LoVo (cell line): Measurements from ENCODE around the gene FARS2.
"Not testable (repeated sequence)": the region's sequence is repeated elsewhere in the genome, so short reads cannot be mapped to it uniquely, and the experiment has no call there.

Experiments
- DNase-seq: peaks from one replicate; pipeline ENCODE4 v3.0.0-alpha.2; 2016; ENCODE audit warnings: low spot score

Gene FARS2

DNA sequence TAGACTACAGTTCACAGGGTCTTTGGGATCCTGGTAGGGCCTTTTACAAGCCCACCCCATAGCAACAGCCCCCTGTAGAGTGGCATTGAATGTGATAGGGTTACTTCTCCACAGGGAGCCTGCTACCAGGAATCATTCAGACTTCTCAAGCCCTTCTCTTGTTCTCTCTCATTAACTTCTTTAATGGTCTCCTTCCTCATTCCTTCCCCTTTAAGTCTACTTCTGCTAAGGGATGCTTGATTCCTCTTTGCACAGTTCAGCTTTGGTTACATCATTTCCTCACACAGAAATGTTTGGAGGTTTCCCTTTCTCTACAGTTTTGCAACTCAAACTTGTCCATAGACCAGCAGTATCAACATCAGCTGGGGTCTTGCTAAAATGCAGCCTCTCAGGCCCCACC is 437.8 kb downstream of the FARS2 start:
- DNase-seq, result not testable (repeated sequence)

DNA sequence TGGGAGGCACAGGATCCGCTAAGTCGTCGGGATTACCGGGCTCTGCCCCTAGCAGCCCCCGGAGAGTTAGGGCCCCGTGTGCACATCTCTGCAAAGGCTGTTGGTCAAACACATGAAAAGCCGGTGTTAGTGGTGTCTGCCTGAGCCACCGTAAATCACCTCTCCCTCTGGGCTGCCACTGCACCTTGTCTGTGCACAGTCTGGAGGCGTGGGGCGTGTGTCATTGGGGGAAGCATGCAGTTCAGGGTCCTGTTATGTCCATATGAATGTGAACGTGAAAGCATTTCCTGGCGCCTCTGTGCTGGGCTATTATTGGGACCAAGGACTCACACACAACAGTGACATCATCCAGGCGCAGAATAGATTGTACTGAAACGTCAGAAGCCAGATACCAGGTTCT is 439.9 kb downstream of the FARS2 start:
- DNase-seq, result no peak

DNA sequence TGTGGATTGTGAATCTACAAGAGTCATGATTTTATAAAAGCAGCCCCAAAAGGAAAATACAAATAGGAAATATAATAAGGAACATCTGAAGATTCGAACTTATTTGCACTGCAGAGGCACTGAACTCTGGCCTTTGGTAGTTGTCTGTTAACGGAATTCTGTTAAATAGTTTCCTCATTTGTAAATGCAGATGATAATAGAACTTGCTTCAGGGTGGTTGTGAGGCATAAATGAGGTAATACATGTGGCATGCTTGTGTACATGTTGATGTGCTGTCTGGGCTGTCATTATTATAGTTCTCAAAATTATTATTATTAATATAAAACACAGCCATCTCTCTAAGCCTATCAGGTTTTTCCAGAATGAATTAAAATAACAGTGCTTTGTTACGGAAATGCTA is 443.4 kb downstream of the FARS2 start:
- no peak for DNase-seq

DNA sequence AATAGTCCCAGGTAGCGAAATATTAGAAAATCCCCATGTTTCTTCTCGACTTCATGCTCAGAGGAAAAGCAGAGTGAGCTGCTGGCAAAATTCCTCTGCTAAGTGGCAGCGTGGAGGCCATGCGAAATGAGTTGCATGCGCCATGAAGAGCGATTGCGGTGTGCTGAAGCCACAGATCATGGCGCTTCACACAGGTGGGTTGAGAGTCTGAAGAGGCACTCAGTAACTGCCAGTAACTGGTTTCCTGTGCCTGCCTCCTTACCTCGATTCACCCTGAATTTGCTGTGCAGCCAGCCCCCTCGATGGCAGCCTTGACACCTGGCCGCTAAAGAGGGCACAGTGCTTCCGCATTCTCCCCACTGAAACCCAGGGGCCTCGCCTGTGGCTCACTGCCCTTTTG is 443.9 kb downstream of the FARS2 start:
- DNase-seq, result no peak

DNA sequence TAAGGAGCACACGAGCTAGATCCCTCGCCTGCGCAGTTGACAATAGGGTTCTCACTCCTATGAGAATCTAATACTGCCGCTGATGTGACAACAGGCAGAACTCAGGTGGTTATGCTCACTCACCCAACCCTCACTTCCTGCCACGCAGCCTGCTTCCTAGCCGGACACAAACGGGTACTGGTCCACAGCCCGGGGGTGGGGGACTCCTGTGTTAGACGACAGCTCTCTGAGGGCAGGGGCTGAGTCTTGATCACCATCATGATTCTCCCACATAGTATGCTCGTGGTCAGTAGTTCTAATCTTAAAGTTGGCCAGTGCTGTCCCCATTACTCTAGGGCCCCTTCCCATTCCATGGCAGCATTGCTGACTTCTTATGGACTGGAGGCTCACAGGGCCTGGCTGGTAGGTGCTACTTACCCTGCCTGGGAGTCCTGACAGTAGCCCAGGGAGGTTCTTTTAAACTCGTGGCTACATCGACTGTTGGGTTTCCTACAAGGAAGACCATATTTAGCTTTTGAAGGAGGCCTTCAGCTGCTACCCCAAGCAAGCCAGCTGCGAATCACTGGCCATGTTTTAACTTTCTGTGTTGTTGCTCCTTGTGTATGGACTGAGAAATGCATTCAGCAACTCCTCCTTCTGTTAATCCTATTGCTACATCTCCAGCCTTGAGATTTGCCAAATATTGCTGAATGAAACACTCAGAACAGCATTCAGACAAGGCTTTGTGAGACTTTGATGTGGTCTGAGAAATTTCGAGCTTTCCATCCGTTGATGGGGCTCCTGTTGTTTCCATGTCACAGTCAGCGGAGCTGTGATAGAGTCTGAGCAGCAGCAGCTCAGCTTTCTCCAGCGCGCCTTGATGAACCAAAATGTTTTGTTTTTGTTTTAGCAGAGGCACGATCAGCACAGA is 445.1 kb downstream of the FARS2 start:
- no peak for DNase-seq

DNA sequence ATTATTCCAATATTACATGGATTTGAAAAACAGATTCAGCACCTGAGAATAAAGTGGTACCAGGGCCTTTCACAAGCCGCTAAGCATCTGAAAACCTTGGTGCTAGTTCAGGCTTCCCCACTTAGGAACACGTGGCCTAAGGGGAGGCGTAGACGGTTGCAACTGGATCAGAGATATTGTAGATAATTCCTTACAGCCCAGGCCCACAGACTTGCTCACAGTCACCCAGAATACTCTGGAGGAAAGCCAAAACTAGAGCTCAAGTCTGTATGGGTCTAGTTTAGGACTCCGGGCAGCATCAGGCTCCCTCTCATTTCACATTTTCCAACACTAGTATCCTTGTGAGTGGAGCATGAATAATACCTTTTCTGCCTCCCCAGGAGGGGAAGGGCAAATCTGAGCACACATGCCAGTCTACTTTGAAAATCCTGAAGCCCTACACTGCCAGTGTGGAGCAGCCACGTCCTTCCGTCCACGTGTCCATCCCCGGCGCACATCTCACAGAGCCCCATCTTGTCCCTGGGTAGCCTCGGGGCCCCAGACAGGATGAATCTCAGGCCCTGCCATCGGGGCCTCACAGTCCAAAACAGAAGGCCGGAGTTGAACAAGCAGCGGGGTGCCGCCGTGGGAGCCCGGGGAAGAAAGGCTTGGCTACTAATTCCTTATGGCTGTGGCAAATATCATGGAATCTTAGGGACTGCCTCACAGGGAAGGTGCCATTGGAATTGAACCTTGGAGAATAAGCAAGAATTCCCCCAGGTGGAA is 446.1 kb downstream of the FARS2 start:
- no peak for DNase-seq

DNA sequence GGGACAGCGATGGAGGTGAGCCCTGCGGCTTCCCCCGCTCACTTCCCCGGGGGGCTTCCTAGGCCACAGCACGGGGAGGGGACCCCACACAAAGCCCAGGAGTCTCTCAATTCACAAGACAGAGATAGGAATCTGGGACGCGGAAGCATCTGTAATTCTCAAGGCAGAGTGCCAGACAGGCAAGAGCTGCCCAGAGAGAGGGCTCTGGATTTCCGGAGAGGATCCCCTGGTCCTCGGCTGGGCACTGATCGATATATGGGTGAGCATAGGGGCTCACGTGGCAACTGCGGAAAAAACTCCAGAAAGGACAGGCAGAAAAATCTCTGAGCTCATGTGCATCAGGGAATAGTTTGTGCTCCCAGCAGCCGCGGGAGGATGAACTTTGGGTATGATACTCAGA is 449.2 kb downstream of the FARS2 start:
- DNase-seq, result no peak

DNA sequence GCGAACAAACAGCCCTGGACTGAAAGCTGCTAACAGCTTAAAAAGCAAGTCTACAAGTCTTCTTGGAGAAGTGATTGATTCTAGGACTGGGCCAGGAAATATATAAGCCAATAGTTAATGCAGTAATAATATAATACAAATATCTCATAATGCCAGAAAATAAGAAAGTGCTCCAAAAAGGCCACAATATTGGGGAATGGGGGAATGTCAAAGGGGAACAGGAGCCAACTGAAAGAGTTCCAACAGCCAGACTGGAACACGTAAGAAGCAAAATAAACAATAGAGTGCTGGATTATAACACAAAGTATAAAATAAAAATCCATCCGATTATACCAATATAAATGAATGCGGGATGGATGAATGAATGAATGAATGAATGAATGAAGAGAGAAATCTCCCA is 449.6 kb downstream of the FARS2 start:
- no peak for DNase-seq

DNA sequence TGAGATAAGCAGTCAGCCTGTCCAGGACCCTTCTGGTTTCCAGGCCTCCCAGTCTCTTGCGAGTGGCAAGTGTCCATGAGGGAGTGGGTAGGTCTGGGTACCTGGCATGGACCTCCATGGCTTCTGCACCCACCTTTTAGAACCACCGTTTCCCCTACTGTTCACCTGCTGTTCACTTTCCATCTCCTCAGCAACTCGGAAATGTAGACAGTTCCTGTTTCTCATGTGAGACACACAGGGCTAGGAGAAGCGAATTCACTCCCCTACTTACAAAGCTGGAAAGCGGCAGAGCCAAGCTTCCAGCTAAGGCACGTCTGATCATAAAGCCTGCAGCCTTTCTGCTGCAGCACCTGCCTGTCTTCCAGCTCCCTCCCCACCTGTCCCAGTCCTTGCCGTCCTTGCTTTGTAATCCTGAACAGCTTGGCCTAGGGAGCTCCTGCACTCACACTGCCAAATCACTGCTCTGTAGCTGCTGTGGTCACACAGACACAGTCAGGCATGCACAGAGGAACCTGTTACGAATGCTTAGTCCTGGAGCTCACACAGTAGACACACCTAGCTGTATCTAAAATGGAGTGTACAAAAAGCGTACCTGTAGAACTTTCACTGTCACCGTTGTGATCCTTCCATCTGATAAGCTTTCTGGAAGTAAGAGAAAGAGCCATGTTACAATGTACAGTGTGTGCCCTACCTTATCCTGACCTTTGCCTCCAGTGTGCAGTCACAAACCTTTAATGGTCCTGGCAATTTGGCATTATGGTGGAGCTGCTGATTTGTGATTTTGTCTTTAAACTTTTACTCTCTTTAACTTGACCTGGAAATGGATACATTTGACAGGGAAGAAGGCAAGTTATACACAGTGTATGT is 451.3 kb downstream of the FARS2 start:
- no peak for DNase-seq

DNA sequence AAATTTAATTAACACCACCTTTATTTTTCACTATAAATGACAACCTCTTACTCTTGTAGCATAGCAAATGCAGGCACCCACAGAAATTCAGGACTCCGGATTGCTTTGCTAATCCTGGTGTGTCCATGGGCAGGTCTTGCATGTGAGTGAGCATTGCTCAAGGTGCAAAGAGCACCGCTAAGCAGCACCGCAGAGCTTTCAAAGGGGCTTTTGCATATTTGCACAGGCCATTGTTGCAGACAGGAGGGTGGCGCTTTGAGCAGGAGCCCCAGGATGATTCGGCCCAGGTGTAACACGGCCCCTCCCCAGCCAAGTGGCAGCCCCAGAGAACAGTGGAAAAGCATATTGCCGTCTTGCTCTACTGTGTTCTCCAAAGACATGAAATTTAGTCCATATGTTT is 452.2 kb downstream of the FARS2 start:
- DNase-seq, result no peak

DNA sequence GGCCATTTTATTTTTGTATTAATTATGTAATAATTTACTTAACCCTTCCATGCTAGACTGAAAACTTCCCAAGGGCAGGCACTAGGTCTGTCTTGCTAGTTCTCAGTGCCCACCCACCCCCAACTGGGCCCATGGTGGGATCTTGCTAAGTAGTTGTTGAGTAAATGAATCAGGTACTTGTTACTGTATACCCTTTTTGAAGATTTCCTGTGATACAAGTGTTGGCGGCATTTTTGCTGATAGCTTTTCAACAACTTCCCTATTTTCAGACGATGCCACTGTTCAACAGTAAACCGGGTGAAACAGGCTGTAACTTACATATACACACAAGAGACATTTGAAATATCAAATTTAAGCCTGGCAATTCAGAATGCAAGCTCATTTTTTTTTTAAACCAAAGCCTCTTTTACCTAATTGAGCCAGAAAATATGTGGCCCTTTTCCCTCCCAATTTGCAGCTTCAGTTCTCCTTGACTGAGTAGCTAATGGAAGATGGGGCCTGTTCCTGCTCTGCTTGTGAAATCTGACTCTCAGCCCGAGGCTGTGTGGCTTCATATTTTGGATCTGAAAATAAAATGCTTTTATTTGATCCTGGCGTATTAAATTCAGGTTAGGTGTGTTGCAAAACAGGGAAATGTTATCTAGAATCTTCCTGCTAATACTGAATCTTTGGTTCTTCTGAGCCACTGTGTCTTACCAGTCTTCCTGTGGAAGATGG is 457.1 kb downstream of the FARS2 start:
- no peak for DNase-seq

DNA sequence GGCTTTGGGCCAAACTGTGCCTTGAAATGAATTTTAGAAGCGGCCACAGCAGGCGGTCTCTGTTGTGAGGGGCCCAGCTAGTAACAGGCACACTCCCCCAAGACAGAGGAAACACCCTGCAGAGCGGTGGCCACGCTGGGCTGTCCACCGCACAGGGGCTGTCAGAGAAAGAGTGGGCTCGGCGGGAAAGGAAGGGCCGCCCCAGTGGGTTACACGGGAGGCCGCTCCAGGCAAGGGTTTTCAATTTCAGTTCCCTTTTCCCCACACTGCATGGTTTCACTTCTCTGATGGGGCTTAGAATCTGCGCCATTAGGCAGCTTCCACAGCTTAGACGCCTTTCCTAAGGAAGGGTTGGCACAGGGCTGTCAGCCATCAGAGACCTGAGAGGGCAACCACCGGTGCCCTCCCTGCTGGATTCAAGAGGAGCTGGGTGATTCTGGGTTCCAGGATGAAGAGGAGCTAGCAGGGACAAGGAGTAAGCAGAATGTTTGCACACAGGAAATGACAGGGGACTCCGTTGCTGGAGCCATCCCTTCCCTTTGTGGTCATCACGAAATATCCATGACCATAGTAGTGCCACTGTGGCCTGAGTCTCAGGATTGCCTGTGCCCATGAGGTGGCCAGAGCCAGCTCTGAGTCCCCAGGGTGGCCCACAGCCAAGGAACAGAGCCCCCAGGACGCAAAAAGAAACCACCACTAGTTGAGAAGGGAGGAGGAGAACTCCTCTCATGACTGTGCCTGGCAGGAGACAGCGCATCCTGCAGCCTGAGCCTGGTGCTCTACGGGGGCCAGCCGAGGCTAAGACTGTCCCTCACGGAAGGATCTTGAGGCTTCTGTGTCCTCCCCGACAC is 462.8 kb downstream of the FARS2 start:
- no peak for DNase-seq

DNA sequence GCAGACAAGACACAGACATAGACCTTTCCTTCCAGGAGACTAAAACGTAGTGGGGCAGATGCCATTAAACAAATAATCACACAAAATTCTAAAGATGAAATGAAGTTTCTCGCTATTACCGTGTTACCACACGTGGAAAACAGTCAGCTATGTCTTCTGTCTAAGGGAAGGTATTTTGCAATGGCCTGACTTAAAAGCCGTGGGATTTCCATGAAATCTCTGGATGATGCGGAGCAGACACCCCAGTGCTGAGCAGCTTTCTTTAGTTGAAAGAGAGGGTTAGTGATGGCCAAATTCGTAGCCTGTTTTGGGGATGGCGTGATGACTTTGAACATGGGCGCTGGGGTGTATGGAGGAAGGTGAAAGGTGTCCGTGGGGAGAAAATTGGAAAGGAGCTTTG is 463.6 kb downstream of the FARS2 start:
- no peak for DNase-seq

DNA sequence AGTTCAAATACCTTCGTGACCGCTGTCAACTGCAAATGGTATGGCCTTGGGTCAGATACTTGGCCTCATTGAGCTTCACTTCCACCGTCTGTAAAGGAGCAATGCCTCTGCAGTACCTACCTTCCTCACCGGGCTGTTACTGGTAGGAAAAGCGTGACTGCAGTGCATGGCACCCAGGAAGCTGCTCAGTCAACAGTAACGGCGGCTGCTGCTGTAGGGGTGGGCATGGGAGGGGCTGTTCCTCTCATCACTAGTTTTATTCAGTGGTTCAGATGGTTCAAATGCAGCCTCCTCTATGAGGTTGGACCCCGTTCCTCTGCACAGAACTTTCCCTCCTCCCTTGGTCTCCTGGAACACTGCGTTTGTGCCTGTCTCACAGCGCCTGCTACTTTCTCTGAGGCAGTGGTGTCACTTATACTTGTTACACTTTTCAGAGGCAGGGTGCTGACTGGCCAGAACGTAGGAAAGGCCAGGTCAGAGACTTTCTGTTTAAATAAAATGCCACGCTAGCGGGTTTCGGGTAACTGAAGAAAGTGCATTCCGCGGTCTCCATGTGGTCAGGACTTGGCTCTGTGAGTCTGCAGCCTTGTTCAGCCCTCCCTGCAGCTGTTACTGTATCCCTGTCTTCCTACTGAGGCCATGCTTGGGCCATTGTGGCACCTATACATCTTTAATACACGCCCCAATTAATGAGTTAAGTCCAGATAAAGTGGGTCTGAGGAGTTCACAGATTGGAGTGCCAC is 465.8 kb downstream of the FARS2 start:
- DNase-seq, result no peak

DNA sequence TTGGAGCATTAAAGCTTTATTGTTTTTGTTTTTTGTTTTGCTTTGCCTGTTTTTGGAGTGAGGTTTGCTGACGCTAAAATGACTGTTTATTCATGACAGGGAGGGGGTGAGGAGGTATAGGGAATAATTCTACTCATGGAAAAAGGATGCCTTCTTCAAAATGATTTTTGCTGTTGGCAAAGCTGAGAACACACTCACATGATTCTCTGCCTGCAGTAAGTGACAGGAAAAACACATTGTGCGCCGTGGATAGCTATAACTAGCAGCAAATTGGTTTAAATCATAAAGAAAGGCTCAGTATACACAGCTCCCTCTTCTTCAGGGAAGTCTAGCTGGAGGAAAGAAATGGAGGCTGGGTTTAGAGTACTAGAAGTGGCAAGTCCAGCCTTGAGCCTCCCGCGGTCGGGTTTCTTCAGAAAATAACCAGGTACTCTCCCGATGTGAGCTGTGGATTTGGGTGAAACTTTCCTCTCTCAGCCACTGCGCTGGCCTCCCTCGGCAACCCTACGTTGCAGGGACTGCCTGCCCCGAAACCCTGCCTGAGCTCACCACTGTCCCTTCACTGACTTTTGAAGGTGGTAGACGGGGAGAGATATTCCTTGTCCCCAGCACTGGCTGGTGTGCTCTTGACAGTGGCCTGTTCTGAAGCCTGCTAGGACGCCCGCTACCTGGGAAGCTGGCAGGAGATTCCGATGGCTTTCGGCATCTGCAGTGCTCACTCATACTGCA is 467.2 kb downstream of the FARS2 start:
- no peak for DNase-seq

DNA sequence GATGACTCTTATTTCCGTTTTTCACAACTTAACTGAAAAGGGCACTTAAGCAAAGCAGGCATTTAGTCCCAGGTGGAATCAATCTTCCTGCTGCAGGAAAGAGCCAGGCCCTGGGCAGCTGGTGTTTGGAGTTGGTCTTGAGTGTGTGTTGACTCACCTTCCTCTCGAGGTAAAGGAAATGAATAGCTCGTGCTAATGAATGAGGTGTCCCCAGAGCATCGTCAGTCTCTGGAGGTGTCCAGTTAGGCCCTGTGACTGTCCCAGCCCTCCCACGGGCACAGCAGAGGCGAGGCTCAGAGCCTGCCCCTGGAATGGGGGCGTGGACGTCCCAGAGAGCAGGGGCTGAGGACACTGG is 467.7 kb downstream of the FARS2 start:
- no peak for DNase-seq

DNA sequence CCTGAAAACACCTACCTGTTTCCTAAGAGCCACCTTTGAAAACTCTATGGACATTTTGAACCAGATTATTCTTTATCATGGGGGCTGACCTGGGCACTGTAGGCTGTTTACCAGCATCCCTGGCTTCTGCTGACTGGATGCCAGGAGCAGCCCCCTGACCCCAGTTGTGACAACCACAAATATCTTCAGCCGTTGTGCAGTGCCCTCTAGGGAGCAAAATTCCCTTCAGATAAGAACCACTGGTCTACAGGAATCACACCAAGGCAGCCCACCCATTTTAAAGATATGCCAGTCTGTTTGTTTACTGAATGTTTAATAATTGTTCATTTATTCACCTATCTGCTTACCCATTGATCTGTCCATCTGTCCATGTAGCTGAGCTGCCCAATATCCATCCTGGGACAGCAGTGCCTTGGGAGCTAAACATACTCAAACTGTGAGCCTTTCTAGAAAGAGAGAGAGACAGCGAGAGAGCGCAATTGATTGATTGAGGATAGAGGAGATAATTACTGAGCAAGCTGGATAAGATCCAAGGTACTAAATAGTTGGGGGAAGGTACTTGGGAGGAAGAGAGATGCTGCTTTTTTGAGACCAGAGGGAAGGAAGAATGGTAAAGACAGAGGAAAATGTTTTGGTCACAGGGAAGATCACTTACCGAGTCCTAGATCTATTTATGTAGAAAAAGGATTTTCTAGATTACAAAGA is 468.7 kb downstream of the FARS2 start:
- no peak for DNase-seq

DNA sequence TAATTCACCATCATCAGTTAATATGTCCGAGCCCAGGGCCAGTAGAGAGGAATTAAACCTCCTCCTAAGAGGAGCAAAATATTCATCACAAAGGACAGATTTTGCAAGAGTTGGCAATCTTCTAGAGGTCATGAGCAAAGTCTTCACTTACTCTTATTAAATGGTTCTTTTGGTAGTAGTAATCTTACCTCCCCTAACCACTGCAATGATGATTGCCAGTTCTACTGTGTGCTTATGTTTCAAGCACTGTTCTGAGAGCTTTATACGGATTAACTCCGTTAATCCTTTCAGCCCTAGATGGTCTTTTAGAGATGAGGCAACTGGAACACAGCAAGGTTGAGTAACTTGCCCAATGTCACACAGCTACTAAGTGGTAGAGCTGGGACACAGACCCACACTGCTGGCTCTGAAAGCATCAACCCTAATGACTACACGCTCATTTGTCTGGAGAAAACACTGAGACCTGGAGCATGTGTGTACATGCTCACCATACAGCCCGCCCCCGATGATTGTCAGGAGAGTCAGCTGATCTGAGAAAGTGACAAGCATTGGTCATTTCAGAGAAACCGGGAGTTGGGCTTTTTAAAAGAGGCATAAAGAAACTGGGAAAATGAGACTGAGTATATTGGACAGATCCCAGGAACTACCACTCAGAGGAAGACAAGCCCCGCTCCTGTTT is 469.4 kb downstream of the FARS2 start:
- no peak for DNase-seq
